Skin of body (tissue), 2 donors: ENCODE measurements around the gene ACOT7. TPM values are rescaled to one million over a fixed set of nuclear protein-coding genes. Genes with fewer than 3 reads are reported as not detected.

Experiments
- DNase-seq: peaks from one replicate; lab custom pipeline; 2025; lab: John Stamatoyannopoulos, UW
- total RNA-seq: library from RNA; depleted of rRNA; stranded (reverse); fragments of >200 nt; gene quantifications from one replicate; pipeline ENCODE4 v1.2.3, GENCODE V29; 2014

Gene ACOT7
- total RNA-seq, 1 donor from 2014 or later: 10.0 TPM

GRCh38 chr1:6288665-6289064 lies 104.9 kb downstream of the ACOT7 start:
- DNase-seq: no peak

- DNase-seq: no peak
Measured at GRCh38 chr1:6288026-6288425, 105.5 kb downstream of the ACOT7 start.

- DNase-seq: peak; percentile 59
Measured at GRCh38 chr1:6287431-6287886, 106.1 kb downstream of the ACOT7 start.

- no peak for DNase-seq
Measured at GRCh38 chr1:6287029-6287428, 106.5 kb downstream of the ACOT7 start.

GRCh38 chr1:6286266-6286665 lies 107.3 kb downstream of the ACOT7 start:
- DNase-seq: no peak

- no peak for DNase-seq
Measured at GRCh38 chr1:6285336-6285735, 108.2 kb downstream of the ACOT7 start.

GRCh38 chr1:6282577-6283270 lies 110.8 kb downstream of the ACOT7 start:
- DNase-seq: no peak

GRCh38 chr1:6281511-6282402 lies 111.8 kb downstream of the ACOT7 start:
- no peak for DNase-seq

GRCh38 chr1:6280761-6281451 lies 112.7 kb downstream of the ACOT7 start:
- DNase-seq: no peak

- DNase-seq: no peak
Measured at GRCh38 chr1:6279613-6280383, 113.8 kb downstream of the ACOT7 start.

- no peak for DNase-seq
Measured at GRCh38 chr1:6279066-6279465, 114.5 kb downstream of the ACOT7 start.

GRCh38 chr1:6278263-6278662 lies 115.3 kb downstream of the ACOT7 start:
- DNase-seq: peak; percentile 11

- peak; percentile 46 for DNase-seq
Measured at GRCh38 chr1:6276811-6277555, 116.6 kb downstream of the ACOT7 start.

GRCh38 chr1:6275826-6276782 lies 117.5 kb downstream of the ACOT7 start:
- DNase-seq: peak; percentile 88

GRCh38 chr1:6274622-6275139 lies 118.9 kb downstream of the ACOT7 start:
- DNase-seq: no peak

- DNase-seq: no peak
Measured at GRCh38 chr1:6274102-6274501, 119.5 kb downstream of the ACOT7 start.

- no peak for DNase-seq
Measured at GRCh38 chr1:6273380-6273891, 120.1 kb downstream of the ACOT7 start.

GRCh38 chr1:6272868-6273267 lies 120.7 kb downstream of the ACOT7 start:
- DNase-seq: no peak

GRCh38 chr1:6272452-6272851 lies 121.1 kb downstream of the ACOT7 start:
- DNase-seq: no peak
